ENCODE data around the gene MTMR2. TPM values are rescaled to one million over a fixed set of nuclear protein-coding genes. Genes with fewer than 3 reads are reported as not detected.
"Not testable (repeated sequence)": the region's sequence is repeated elsewhere in the genome, so short reads cannot be mapped to it uniquely, and the experiment has no call there.

Gene MTMR2
- total RNA-seq, 4 donors from 2014 or later = 14.7 to 35.2 (median 18.4) TPM

GRCh38 chr11:95816037-95816436 lies 107.9 kb downstream of the MTMR2 start:
- Histone ChIP-seq H3K36me3 (peaks cover 0 to 24% (median 9%) of the 10 kb centered on the region in 4 donors), H3K4me3 (no peak overlapping the region), H3K4me1 (no peaks in the 10 kb centered on the region), H3K9me3 (no peaks in the 10 kb centered on the region), H3K27ac (no peak overlapping the region), H3K27me3 (no peaks in the 10 kb centered on the region)
- 86 to 100% methylated on average over 2 of the region's 2 CpGs for WGBS, 2 donors (ENCODE audit: low coverage in 1 of 2)
- in situ Hi-C loops (cut with MboI; ENCODE audit: low pct_ligation_motif_present in 1 of 4, low pct_unique_long_range_greater_than_20kb in 1 of 4, low sequenced_read_pairs in 3 of 4) (no loop called here), intact Hi-C loops (cut with DNase I; ENCODE audit: low total_unique reads) (no loop called here)
- DNase-seq = no peak
- TF ChIP-seq POLR2A (IDR thresholded peaks at IDR 0.05) (no peak), CTCF (IDR thresholded peaks at IDR 0.05) (no peak), POLR2AphosphoS5 (IDR thresholded peaks at IDR 0.05) (no peak), EP300 (IDR thresholded peaks at IDR 0.05; ENCODE audit: low read depth) (no peak)

DNA sequence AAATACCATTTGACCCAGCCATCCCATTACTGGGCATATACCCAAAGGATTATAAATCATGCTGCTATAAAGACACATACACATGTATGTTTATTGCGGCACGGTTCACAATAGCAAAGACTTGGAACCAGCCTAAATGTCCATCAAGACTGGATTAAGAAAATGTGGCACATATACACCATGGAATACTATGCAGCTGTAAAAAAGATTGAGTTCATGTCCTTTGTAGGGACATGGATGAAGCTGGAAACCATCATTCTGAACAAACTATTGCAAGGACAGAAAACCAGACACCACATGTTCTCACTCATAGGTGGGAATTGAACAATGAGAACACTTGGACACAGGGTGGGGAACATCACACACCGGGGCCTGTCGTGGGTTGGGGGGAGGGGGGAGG lies 112.9 kb downstream of the MTMR2 start:
- intact Hi-C loops (cut with DNase I; ENCODE audit: low total_unique reads); H3K9me3 ChIP-seq; H3K27ac ChIP-seq; in situ Hi-C loops (cut with MboI; ENCODE audit: low pct_ligation_motif_present in 1 of 4, low pct_unique_long_range_greater_than_20kb in 1 of 4, low sequenced_read_pairs in 3 of 4); H3K4me1 ChIP-seq; H3K4me3 ChIP-seq; DNase-seq; H3K27me3 ChIP-seq: not testable (repeated sequence)
- 91 to 100% methylated on average over 2 to 4 of the region's 4 CpGs for WGBS, 2 donors (ENCODE audit: low coverage in 1 of 2)
- peaks cover 0 to 14% (median 0%) of the 10 kb centered on the region in 4 donors for H3K36me3 ChIP-seq

- H3K27me3 ChIP-seq; intact Hi-C loops (cut with DNase I; ENCODE audit: low total_unique reads); DNase-seq; H3K4me1 ChIP-seq; H3K9me3 ChIP-seq; H3K27ac ChIP-seq; H3K4me3 ChIP-seq; H3K36me3 ChIP-seq; in situ Hi-C loops (cut with MboI; ENCODE audit: low pct_ligation_motif_present in 1 of 4, low pct_unique_long_range_greater_than_20kb in 1 of 4, low sequenced_read_pairs in 3 of 4): not testable (repeated sequence)
- 98 to 100% methylated on average over 1 to 6 of the region's 6 CpGs for WGBS, 2 donors (ENCODE audit: low coverage in 1 of 2)
Measured at GRCh38 chr11:95806464-95806863, 117.4 kb downstream of the MTMR2 start.

DNA sequence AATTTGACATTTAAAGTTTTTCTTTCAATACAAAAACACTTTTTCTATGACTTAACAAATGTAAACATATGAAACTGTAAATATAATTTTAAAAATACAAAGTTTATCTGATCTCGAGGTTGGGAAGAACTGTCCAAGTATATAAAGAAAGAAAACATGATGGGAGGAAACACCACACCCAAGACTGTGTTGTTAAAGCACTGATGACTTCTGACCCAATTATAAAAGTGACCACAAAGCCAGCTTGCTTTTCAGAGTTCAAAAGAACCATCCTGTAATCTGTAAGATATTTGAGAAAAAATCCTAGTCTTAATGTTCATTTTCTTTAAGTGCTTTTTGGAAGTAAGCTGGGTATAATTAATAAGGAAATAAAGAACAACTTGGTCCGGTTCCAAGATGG lies 118.0 kb downstream of the MTMR2 start:
- no peak overlapping the region for H3K27ac ChIP-seq
- no peak for DNase-seq
- peaks cover 0 to 9% (median 0%) of the 10 kb centered on the region in 4 donors for H3K36me3 ChIP-seq
- no peak overlapping the region for H3K4me3 ChIP-seq
- H3K9me3 ChIP-seq = no peaks in the 10 kb centered on the region
- WGBS, 2 donors (ENCODE audit: low coverage in 1 of 2) = 70 to 77% methylated on average over 2 of the region's 2 CpGs
- TF ChIP-seq POLR2AphosphoS5 (IDR thresholded peaks at IDR 0.05) = no peak
- no peak for TF ChIP-seq POLR2A (IDR thresholded peaks at IDR 0.05)
- TF ChIP-seq EP300 (IDR thresholded peaks at IDR 0.05; ENCODE audit: low read depth) = no peak
- TF ChIP-seq CTCF (IDR thresholded peaks at IDR 0.05) = no peak
- intact Hi-C loops (cut with DNase I; ENCODE audit: low total_unique reads) = no loop called here
- in situ Hi-C loops (cut with MboI; ENCODE audit: low pct_ligation_motif_present in 1 of 4, low pct_unique_long_range_greater_than_20kb in 1 of 4, low sequenced_read_pairs in 3 of 4) = no loop called here
- H3K4me1 ChIP-seq = no peaks in the 10 kb centered on the region
- H3K27me3 ChIP-seq = no peaks in the 10 kb centered on the region

DNA sequence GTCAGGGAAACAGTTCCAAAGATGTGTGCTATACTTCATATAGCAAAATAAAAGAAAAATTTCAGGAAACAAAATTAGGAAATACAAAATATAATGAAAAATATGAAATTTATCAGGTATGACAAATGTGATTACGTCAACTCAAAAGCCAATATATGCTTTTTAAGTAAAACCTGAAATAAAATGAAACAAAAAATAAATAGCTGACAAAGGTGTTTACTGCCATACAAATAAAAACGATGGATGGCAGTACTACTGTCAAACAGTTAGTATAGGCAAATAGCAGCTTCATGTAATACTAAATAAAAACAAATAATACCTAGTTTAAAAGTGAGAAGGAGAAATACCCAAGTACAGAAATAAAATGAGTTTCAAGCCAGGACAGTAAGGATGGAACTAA lies 119.9 kb downstream of the MTMR2 start:
- Histone ChIP-seq H3K27ac (no peak overlapping the region), H3K4me1 (no peaks in the 10 kb centered on the region), H3K36me3 (peaks cover 0 to 20% (median 4%) of the 10 kb centered on the region in 4 donors), H3K4me3 (no peak overlapping the region), H3K9me3 (no peaks in the 10 kb centered on the region), H3K27me3 (no peaks in the 10 kb centered on the region)
- no peak for DNase-seq
- intact Hi-C loops (cut with DNase I; ENCODE audit: low total_unique reads) (no loop called here), in situ Hi-C loops (cut with MboI; ENCODE audit: low pct_ligation_motif_present in 1 of 4, low pct_unique_long_range_greater_than_20kb in 1 of 4, low sequenced_read_pairs in 3 of 4) (no loop called here)
- TF ChIP-seq POLR2AphosphoS5 (IDR thresholded peaks at IDR 0.05) = no peak
- TF ChIP-seq CTCF (IDR thresholded peaks at IDR 0.05) = no peak
- no peak for TF ChIP-seq POLR2A (IDR thresholded peaks at IDR 0.05)
- no peak for TF ChIP-seq EP300 (IDR thresholded peaks at IDR 0.05; ENCODE audit: low read depth)
- 91 to 100% methylated on average over 2 of the region's 2 CpGs for WGBS, 2 donors (ENCODE audit: low coverage in 1 of 2)

Measured in transverse colon (tissue), 4 donors.